Measurements from ENCODE around the gene LILRA2.

GRCh38 chr19:54606230-54606629 is 32.6 kb downstream of the LILRA2 start:
- TF ChIP-seq RARB (CRISPR knock-in tag; IDR thresholded peaks at IDR 0.05): no peak
- TF ChIP-seq CSRNP3 (CRISPR knock-in tag; IDR thresholded peaks at IDR 0.05): no peak
- no peak for TF ChIP-seq PPARA (CRISPR knock-in tag; IDR thresholded peaks at IDR 0.05; ENCODE audit: borderline replicate concordance)
- TF ChIP-seq, protein P1, sequence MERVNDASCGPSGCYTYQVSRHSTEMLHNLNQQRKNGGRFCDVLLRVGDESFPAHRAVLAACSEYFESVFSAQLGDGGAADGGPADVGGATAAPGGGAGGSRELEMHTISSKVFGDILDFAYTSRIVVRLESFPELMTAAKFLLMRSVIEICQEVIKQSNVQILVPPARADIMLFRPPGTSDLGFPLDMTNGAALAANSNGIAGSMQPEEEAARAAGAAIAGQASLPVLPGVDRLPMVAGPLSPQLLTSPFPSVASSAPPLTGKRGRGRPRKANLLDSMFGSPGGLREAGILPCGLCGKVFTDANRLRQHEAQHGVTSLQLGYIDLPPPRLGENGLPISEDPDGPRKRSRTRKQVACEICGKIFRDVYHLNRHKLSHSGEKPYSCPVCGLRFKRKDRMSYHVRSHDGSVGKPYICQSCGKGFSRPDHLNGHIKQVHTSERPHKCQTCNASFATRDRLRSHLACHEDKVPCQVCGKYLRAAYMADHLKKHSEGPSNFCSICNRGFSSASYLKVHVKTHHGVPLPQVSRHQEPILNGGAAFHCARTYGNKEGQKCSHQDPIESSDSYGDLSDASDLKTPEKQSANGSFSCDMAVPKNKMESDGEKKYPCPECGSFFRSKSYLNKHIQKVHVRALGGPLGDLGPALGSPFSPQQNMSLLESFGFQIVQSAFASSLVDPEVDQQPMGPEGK (CRISPR knock-in tag; IDR thresholded peaks at IDR 0.05; ENCODE audit: borderline replicate concordance): no peak
- TF ChIP-seq ZNF70 (CRISPR knock-in tag; IDR thresholded peaks at IDR 0.05): no peak
- TF ChIP-seq OSR1 (CRISPR knock-in tag; IDR thresholded peaks at IDR 0.05): no peak
- TF ChIP-seq ARNTL (CRISPR knock-in tag; IDR thresholded peaks at IDR 0.05; ENCODE audit: borderline replicate concordance, low read depth): no peak
- TF ChIP-seq, protein P2, sequence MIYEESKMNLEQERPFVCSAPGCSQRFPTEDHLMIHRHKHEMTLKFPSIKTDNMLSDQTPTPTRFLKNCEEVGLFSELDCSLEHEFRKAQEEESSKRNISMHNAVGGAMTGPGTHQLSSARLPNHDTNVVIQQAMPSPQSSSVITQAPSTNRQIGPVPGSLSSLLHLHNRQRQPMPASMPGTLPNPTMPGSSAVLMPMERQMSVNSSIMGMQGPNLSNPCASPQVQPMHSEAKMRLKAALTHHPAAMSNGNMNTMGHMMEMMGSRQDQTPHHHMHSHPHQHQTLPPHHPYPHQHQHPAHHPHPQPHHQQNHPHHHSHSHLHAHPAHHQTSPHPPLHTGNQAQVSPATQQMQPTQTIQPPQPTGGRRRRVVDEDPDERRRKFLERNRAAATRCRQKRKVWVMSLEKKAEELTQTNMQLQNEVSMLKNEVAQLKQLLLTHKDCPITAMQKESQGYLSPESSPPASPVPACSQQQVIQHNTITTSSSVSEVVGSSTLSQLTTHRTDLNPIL (CRISPR knock-in tag; IDR thresholded peaks at IDR 0.05; ENCODE audit: low read depth): no peak
- TF ChIP-seq ZFP30 (CRISPR knock-in tag; IDR thresholded peaks at IDR 0.05): no peak
- TF ChIP-seq CSDC2 (CRISPR knock-in tag; IDR thresholded peaks at IDR 0.05): no peak
- no peak for TF ChIP-seq ZFP3 (CRISPR knock-in tag; IDR thresholded peaks at IDR 0.05)

Data from SK-N-SH treated with all-trans-retinoic acid at 6 μM for 48 hours (cell line).